Activated B cell treated with CpG ODN at 0.5 μM for 24 hours (primary cell): ENCODE data around the gene BICDL1. TPM values are rescaled to one million over a fixed set of nuclear protein-coding genes. Genes with fewer than 3 reads are reported as not detected.

ENCODE experiments used
- ATAC-seq: fragments of 200-7000 bp; cut with Tn5 transposase; one replicate; pipeline ENCODE4 v1.10.0; 2021; ENCODE audit warnings: low read depth, mild to moderate bottlenecking, moderate library complexity
- CTCF ChIA-PET: fragments of 350-600 bp; sonication (Branson Sonifier 250); formaldehyde crosslinking; loops from one replicate; lab custom pipeline; 2021; ENCODE audit warnings: antibody characterized with exemption; lab: Charles Lee
- POLR2A ChIA-PET: fragments of 350-600 bp; sonication (Branson Sonifier 250); formaldehyde crosslinking; loops from one replicate; lab custom pipeline; 2021; ENCODE audit warnings: antibody characterized with exemption; lab: Charles Lee
- DNase-seq: peaks from one replicate; pipeline ENCODE4 v3.0.0; 2022
- H3K27ac Mint-ChIP-seq: one replicate; pipeline ENCODE4 v1.8.0; 2020; ENCODE audit warnings: mixed read lengths
- H3K27me3 Mint-ChIP-seq: one replicate; pipeline ENCODE4 v1.8.0; 2021; ENCODE audit warnings: mixed read lengths
- H3K36me3 Mint-ChIP-seq: one replicate; pipeline ENCODE4 v1.8.0; 2021; ENCODE audit warnings: low read depth, mixed read lengths
- H3K4me1 Mint-ChIP-seq: one replicate; pipeline ENCODE4 v1.8.0; 2021; ENCODE audit warnings: mixed read lengths
- H3K4me3 Mint-ChIP-seq: one replicate; pipeline ENCODE4 v1.8.0; 2020; ENCODE audit warnings: mild to moderate bottlenecking, mixed read lengths
- H3K9me3 Mint-ChIP-seq: one replicate; pipeline ENCODE4 v1.8.0; 2020; ENCODE audit warnings: mixed read lengths
- CTCF ChIP-seq: fragments of 200-600 bp; IDR thresholded peaks from one replicate; pipeline ENCODE4 v1.8.0; 2022; ENCODE audit warnings: antibody characterized with exemption, mild to moderate bottlenecking
- intact Hi-C: fragments of 100-400 bp; cut with micrococcal nuclease; formaldehyde crosslinking; loops from one replicate; pipeline ENCODE4 v1.15.1; 2024
- total RNA-seq: library from RNA; stranded (reverse); gene quantifications from 2 replicates; pipeline ENCODE4 v1.2.3, GENCODE V29; 2022

BICDL1 gene
- total RNA-seq, 1 donor from 2014 or later, result 16.8 TPM

- TF ChIP-seq CTCF, result no peak
- H3K9me3 Mint-ChIP-seq, result no peaks in the 10 kb centered on the region
- intact Hi-C loops, result no loop called here
- peaks cover 33% of the 10 kb centered on the region for H3K36me3 Mint-ChIP-seq
- H3K4me1 Mint-ChIP-seq, result peaks cover 11% of the 10 kb centered on the region
- POLR2A ChIA-PET, result interaction anchor here (0.9 to 1.1 kb wide), 2 partner anchors 13 to 16 kb away, joined by 3 to 4 read pairs; no protein-coding TSS in a partner anchor
- CTCF ChIA-PET, result no interaction called here
- H3K27me3 Mint-ChIP-seq, result no peaks in the 10 kb centered on the region
- H3K4me3 Mint-ChIP-seq, result no peak overlapping the region
- no peak overlapping the region for H3K27ac Mint-ChIP-seq
- DNase-seq (no peak), ATAC-seq (no peak)
Observed at GRCh38 chr12:120090626-120091295, 101.7 kb downstream of the BICDL1 start.

GRCh38 chr12:120091371-120092090 lies 102.5 kb downstream of the BICDL1 start:
- no peak for DNase-seq
- Mint-ChIP-seq H3K36me3 (peaks cover 39% of the 10 kb centered on the region), H3K9me3 (no peaks in the 10 kb centered on the region), H3K4me3 (no peak overlapping the region), H3K4me1 (peaks cover 11% of the 10 kb centered on the region), H3K27ac (no peak overlapping the region), H3K27me3 (no peaks in the 10 kb centered on the region)
- intact Hi-C loops, result no loop called here
- ChIA-PET POLR2A (no interaction called here), CTCF (no interaction called here)
- no peak for TF ChIP-seq CTCF
- ATAC-seq, result no peak

GRCh38 chr12:120092551-120093335 lies 103.7 kb downstream of the BICDL1 start:
- ATAC-seq, result no peak
- H3K36me3 Mint-ChIP-seq, result peaks cover 50% of the 10 kb centered on the region
- no peaks in the 10 kb centered on the region for H3K27me3 Mint-ChIP-seq
- ChIA-PET POLR2A (no interaction called here), CTCF (no interaction called here)
- H3K27ac Mint-ChIP-seq, result no peak overlapping the region
- H3K4me1 Mint-ChIP-seq, result peaks cover under 1% of the 10 kb centered on the region
- intact Hi-C loops, result no loop called here
- no peak for DNase-seq
- no peak overlapping the region for H3K4me3 Mint-ChIP-seq
- no peaks in the 10 kb centered on the region for H3K9me3 Mint-ChIP-seq
- no peak for TF ChIP-seq CTCF

- Mint-ChIP-seq H3K9me3 (no peaks in the 10 kb centered on the region), H3K27ac (no peak overlapping the region), H3K4me1 (no peaks in the 10 kb centered on the region), H3K4me3 (no peak overlapping the region), H3K27me3 (no peaks in the 10 kb centered on the region), H3K36me3 (peaks cover 54% of the 10 kb centered on the region)
- ATAC-seq (no peak), DNase-seq (no peak)
- intact Hi-C loops, result no loop called here
- no peak for TF ChIP-seq CTCF
- POLR2A ChIA-PET, result no interaction called here
- CTCF ChIA-PET, result no interaction called here
Observed at GRCh38 chr12:120093336-120093591, 104.2 kb downstream of the BICDL1 start.
